Stimulated activated CD4-positive, alpha-beta T cell treated with anti-CD3 and anti-CD28 coated beads, Interleukin-4, amount 100 ng/mL, for 24 hours (primary cell): ENCODE measurements around the gene ITPR1.
A peak's percentile ranks its signal among the peaks of the same experiment; 100 is the strongest.

ENCODE experiments used
- DNase-seq: peaks from one replicate; pipeline ENCODE4 v3.0.0-alpha.2; 2020

The ITPR1 gene

DNA sequence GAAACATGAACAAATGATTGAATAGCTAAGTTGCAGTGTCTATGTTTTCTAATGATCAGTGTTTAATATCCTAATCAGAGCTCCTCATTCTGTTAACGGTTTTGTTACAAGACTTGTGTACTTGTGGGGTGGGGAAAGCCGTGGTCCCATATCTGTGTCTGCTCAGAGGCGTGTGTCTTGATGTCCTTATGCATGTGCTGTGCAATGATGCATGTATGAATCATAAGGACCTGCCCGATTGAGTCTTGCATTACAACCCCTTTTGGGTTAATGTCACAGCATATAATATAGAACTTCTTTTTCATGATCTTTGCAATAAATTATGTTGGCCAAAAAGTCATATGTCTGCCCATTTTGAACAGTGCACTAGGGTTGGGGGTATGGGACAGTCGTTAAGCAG is 233.4 kb downstream of the ITPR1 start:
- DNase-seq, result no peak

DNA sequence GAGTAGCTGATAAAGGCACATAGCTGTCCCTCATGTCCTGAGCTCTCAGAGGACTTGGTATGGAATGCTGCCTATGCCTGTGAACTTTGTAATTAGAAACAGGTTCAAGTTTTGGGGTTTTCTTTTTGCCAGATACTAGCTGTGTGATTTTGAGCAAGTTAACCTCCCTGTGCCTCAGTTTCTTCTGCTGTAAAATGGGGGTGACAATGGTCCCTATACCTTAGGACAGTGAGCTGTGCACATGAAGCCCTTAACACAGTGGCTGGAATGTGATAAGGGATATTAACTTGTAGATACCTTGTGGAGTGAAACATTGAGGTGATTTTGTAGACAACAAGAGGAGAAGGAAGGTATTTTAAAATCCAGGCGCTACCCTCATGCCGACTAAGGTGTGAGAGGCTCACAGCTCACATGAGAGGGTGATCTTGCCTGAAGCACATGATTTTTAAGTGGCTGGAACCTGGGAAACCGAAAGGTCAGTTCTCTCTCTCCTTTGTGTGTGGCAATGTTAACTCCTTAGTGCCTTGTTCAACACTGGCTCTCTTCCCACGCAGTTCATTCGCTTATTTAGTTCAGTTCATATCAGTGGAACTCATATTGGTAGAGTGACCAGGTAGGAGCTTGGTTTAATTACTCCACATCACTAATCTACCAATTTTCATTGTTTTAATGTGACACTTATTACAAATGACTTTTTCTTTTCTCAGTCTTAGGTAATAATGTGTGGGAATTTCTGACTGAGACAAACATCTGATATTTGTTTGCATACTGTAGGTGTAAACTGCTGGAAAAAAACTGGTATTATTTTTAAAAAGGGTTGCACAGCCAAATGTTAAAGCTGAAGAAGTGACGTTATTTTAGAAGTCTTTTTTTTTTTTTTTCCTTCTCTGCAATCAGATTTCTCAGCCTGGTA is 236.2 kb downstream of the ITPR1 start:
- DNase-seq, result no peak

DNA sequence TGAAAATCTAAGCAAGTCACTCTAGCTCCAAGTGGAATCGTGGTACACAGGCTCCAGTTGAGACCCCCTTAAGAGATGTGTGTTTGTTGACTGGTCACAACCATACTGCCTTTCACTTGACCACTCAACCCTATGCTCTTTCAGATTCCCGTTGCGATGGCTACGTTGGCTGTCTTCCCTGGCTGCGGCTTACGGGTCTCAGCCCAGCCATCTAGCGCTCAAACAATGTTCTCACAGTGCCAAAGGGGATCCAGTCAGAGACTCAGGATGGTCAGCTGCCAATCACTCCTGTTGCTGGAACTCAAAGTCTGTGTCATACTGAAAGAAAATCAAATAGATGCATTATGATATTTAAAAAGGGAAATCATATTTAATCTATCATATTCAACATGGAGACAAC is 237.6 kb downstream of the ITPR1 start:
- no peak for DNase-seq

DNA sequence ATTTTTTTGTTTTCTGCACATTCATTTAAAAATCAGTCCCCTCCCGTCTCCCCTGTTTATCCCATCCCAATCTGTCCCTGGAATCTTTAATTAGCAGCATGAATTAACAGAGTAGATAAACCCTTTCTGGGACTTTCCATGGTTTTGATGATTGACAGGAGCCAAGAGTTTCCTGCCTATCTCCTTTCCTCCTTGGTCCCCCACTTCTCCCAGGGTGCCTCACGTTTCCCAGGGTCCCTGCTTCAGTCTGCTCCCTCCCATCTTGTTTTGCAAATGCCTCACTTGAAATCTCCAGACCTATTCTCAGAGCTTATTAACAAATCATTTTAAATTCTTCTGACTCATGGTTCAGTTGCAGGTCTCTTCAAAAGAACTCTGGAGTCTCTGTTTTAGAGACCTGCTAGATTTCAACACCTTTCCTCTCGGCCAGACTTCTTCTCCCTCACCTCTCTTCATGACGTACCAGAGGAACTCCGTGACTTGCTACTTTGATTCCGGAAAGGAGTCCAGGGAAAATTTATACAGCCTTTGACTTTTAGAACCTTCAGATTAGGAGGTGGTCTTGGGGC is 238.5 kb downstream of the ITPR1 start:
- no peak for DNase-seq

DNA sequence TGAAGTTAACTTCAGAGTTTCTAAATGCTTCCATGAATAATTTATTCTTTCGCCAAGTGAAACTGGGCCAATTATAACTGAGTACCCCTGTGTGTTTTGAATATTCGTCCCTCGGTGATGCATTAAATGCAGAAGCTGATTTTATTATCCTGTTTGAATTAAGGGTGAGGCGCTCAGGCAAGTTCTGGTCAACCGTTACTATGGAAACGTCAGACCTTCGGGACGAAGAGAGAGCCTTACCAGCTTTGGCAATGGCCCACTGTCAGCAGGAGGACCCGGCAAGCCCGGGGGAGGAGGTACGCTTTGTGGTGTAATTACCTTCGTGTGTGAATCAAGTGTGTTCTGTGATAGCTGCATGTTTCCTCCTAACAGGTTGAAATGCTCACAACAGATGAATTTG is 239.8 kb downstream of the ITPR1 start:
- no peak for DNase-seq

DNA sequence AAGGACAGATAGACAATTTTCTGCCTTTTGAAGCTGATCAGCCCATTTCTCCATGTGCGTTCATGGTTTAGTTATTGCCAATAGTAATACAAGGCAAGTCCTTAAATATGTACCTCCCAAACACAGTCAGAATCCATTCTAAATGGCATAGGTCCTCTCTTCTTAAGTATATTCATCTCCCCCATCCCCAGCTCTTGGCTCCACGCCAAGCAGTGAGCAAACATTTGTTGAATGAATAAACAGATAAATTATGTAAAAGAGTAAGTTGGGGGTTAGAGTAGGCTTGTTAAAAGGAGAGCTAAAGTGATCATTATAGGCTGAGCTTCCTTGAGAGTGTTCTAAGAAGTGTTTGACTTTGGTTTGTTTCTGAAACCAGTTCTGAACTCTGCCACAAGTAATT is 241.3 kb downstream of the ITPR1 start:
- no peak for DNase-seq

DNA sequence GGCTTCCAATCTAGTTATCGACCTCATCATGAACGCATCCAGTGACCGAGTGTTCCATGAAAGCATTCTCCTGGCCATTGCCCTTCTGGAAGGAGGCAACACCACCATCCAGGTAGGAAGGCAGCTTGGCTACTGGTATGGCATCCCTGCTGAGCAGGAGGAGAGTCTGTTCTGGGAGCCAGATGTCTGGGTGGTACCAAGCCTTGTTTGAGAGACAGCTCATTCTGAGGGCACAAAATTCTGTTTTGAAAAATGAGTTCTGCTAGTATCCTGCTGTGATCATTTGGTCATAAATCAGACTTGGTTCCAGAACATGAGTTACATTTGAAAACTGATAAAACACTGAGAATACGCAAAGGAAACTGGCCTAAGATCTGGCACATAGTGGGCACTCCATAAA is 242.1 kb downstream of the ITPR1 start:
- DNase-seq, result no peak

DNA sequence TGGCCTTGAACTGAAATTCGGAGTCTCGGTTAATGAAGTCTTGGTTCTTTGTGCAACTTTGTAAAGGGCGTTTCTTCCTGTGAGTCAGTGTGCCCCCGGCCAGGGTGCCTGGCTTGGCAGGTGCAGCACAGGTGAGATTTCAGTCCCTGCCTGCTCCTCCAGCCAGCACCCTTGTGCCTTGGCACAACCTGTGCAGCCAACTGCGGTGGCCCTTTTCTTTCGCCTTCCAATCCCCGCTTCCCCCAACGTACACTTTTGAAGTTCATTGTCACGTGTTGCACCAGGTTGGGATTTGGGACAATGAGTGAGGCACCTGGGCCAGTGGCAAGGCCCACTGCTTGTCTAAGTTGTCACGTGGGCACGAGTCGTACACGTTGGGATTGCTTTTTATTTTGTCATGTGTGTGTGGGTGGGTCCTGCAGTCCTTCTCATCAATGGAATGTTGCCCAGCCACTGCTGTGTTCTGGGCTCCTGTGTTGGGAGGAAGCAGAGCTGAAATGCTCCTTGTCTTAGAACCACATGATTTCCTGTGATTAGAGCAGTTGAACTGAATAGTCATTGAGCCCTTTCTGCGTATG is 243.2 kb downstream of the ITPR1 start:
- no peak for DNase-seq

DNA sequence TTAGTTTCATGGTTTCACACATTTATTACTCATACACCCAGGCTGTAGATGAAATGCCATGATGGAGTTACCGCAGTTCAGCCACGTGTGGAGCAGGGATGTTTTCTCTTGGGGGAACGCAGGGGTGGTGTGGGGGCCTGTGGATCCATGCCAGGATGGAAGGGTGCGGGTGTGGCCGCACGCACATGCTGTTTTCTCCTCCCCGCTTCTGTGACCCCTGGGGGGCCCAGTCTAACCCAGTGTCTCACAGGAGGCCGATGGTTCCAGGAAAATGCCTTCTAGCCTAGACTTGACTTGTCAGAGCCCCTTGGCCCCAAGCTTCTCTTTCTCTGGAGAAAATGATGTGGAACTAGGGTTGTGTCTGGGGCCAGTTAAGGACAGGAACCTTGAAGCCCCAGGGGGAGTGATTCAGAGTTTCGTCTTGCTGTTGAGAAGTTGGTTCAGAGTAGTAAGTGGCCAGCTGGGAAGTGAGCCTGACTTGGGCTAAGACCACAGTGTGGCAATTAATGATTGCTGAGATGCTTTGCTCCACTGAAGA is 245.7 kb downstream of the ITPR1 start:
- no peak for DNase-seq

DNA sequence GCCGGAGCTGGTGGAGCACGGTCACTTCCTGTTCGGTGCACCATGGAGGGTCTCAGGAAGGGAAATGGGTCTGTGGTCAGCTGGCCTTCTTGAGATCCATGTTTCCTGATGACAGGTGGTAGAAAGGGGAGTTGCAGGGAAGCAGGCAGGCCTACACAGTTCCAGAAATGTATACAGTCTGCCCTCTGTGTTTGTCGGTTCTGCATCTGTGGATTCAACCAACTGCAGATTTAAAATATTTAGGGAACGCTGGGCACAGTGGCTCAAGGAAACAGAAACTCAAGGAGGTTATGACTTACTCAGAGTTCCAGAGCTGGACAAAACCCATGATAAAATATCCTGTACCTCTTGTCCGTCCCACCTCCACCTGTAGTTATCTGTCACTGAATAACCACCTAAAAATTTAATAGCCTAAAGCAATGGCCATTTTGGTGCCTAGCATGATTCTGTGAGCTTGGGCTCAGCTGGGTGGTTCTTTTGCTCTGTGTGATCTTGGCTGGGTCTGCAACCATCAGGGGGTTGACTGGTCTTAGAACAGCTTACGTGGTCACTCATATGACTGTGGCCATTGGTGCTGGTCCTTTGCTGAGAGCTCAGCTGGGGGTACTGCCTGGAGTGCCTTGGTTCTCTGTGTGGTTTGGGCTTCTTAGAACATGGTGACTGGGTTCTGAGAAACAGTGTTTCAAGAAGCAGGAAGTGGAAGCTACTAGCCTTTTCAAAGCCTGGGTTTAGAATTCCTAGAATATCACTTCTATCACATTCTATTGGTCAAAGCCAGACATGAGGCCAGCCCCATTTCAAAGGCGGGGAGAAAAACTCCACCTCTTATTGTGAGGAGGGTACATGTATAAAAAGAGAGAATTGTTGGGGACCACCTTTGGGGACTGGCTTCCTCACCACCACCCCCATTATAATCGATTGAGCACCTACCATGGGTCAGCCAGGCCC is 246.4 kb downstream of the ITPR1 start:
- DNase-seq, result no peak

DNA sequence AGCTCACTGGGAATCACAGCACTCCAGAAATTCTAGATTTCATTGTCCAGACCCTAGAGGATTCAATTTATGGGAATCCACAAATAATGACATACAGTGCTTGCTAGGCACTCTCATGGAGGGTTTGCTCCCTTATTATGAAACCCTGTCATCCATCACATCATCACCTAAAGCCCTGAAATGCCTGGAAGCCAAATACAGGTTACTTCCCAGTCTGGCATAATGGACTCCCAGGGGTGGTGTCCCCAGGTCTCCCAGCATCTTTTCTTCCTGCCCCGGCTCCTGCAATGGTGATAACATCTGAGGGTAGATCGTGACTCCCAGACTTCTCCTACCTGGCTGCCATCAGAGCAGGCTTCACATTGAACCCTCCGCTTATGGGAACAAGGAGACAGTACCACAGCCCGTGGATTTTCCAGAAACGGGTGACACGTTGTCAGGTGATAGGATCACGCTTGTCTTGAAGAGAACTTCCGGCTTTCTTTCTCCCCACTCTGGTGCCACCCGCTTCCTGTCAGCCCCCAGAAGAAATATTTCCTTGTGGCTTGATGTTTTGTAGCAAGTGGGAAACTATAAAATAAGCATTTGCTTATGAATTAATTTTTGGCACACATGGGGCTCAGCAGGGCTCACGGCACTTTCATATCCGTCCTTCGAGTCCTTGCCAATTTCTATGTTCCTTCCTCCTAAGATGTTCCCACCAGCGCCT is 247.4 kb downstream of the ITPR1 start:
- DNase-seq, result no peak

DNA sequence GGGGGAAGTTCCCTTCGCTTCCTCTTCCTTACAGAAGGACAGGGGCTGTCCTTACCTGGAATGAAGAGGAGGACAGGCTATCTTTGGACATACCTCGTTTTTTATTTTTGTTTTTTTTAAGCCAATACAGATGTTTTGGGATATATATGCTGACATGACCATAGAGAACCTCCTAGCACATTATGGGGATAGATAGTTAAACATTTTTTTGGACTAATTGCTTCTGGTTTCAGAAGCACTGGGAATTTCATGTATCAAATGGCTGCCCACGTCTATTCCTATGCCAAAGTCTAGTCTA is 247.9 kb downstream of the ITPR1 start:
- DNase-seq, result no peak

DNA sequence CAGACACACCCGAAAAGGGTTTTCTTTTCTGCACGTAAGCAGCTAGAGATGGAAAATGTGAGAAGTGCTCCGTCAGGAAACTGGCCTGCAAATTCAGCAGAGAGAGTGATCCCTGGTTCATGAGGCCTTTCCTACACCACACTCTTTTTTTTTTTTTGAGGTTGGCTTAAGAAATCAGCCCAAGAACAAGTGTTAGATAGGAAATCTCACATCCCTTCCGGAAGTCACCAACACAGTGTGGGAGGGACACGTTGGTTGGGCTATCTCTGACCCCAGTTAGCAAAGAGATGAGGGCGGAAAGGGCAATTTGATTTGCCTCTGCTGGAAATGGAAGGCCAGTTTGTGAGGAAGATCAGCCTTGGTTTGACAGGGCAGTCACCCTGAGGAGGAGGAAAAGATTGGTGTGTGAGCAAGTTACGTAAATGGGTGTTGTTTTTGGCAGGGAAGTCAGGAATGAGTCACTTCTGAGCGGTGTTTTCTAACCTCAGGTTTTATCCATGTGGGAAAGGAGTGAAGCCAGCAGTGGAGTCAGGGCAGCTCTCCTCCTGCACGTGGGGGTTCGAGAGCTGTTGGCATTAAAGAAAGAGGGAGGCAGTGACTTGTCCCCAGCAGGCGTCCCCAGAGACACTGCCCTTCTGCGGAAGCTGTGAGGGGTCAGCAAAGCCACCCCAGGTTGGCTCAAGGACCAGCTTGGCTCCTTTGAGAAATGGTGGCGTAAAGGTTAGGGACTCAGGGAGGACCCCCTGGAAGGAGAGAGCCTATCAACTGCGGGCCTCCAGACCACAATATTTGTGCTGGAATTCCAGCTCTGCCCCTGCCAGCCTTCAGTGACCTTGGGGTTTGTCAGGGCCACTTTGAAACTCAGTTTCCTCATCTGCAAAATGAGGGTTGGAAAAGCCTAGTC is 248.5 kb downstream of the ITPR1 start:
- peak; percentile 18 for DNase-seq

DNA sequence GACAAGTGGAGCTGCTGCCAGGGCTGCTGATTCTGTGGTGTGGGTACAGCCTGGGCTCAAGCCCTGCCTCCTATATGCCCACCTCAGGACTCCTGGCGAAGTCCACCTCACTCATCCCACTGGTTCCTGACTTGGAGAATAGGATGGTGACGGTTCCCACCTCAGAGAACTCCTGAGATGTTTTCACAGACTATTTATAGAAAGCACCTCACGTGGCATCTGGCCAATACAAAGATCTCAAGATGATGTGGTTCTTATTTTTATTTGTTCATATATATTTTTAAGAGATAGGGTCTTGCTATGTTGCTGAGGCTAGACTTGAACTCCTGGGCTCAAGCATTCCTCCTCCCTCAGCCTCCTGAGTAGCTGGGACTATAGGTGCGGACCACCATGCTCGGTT is 249.2 kb downstream of the ITPR1 start:
- no peak for DNase-seq

DNA sequence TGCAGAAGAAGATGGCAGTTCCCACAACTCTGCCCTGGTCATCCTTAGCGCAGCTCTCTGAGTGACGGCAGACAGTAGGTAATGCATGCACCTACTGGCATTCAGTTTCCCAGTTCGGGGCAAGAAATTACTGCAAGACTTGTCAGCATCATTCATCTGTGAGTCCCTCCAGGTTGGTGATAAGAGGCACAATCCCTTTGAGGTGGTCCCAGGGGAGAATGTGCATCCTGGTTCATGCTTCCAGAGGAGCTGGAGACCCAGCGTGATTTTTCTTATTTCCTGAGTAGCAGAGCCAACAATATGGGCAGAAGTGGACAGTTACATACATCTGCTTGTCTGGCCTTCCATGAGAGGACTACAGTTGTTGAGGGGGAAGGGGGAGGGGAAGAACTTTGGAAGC is 250.2 kb downstream of the ITPR1 start:
- DNase-seq, result no peak

DNA sequence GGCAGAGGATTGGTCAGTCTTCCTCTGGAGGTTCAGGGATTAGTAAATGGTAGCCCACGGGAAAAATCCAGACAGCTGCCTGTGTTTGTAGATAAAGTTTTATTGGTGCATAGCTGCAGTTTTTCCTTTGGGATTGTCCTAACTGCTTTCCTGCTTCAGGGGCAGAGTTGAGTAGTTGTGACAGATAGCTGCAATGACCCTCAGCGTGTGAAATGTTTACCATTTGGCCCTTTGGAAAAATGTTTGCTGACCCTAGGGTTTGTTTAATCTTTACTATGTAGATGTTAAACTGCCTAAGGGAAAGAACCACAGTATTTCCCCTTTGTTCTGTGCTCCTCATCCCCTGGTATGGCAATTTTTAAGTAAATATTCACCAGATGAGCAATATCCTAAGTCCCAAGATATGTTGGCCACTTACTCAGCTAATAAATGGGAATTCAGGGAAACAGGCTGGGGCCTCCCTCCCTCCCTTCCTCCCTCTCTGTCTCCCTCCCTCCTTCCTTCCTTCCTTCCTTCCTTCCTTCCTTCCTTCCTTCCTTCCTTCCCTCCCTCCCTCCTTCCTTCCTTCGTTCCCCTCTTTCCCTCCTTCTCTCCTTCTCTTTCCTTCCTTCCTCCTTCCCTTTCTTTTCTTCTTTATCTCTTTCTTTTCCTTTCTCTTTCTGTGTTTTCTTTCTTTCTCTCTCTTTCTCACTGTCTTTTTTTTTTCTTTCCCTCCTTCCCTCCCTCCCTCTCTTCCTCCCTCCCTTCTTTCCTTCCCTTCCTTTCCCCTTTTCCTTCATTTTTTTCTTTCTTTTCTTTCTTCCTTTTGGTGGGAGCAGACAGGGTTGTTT is 251.5 kb downstream of the ITPR1 start:
- DNase-seq, result no peak

DNA sequence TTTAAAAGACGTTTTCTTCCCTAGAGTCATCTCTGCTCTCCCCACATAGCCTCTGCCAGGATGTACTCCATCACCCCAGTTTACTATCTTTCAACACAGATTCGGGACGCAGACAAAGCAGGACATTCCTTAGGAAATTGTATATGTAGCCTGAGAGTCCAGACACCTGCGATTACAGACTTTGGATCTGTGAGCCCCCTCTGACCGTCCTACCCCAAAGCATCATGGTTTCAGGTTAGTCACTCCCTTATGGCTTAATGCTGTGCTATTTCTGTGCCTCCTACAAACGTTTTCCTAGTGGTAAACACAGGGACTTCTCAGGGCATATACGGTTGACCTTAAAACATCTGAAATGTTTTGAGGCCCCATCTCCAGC is 252.1 kb downstream of the ITPR1 start:
- DNase-seq, result no peak

DNA sequence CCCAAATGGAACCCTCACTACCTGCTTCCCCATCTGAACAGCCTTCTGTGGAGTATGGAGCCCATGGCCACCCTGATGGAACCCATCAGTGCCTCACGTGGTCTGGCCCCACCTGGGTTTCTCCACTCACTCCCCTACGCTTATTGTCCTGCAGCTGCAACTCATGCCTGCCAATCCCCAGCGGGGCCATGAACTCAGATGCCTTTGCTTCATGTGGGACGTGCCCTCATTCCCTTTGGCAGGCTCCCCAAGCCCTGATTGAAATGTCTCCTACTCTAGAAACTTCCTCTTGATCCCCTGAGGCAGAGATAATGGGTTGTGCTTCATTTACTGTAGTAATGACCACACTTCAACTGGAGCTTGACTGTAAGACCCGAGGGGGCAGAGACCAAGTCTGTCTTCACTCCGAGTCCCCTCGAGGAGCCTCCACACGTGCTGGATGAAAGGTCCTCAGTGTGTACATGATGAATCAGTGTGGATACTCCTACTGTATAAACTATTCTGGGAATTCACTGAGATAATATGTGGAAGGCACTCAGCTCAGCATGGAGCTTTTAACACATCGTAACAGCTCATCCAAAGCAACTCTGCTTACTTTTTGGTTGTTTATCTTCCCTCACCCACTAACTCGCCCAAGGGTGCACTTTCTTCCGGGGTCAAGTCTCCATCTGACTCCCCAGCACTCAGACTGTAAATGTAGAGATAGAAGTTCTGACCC is 253.3 kb downstream of the ITPR1 start:
- no peak for DNase-seq

DNA sequence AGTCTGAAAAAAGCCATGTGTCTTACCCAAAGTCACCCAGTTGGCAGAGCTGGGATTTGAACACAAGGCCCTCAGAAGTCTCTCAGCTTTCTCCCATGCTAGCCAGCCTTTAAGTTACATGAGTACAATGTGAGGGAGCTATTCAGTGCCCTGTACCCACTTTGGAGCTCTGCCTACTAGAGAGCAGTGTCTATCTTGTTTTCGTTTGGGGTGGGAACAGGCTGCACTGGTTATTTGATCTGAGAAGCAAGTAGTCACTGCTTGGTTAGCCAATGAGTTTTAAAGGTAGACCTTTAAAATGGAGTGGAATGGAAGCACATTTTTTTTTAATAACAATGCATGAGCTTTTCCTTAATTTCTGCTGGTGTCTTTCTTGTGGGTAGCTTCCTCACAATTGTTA is 255.0 kb downstream of the ITPR1 start:
- DNase-seq, result no peak
